HL-60 (cell line): ENCODE measurements around the gene SPINK5.

Experiments
- CTCF ChIP-seq: IDR thresholded peaks from one replicate; pipeline ENCODE4 v1.5.1; 2011; ENCODE audit warnings: low read length, control low read depth, inconsistent platforms; ENCODE audit not compliant: insufficient read depth
- GABPA ChIP-seq: IDR thresholded peaks from 2 replicates; pipeline ENCODE4 v1.6.1; 2012; ENCODE audit warnings: low read depth
- POLR2AphosphoS5 ChIP-seq: IDR thresholded peaks from 2 replicates; pipeline ENCODE4 v1.6.1; 2012; ENCODE audit warnings: low read depth
- TF ChIP-seq, protein P1 (sequence below): IDR thresholded peaks from 2 replicates; pipeline ENCODE4 v1.6.1; 2012; ENCODE audit warnings: low read depth; ENCODE audit not compliant: insufficient replicate concordance

- no peak for TF ChIP-seq GABPA
- TF ChIP-seq POLR2AphosphoS5: no peak
- TF ChIP-seq CTCF: no peak
- TF ChIP-seq, protein P1, sequence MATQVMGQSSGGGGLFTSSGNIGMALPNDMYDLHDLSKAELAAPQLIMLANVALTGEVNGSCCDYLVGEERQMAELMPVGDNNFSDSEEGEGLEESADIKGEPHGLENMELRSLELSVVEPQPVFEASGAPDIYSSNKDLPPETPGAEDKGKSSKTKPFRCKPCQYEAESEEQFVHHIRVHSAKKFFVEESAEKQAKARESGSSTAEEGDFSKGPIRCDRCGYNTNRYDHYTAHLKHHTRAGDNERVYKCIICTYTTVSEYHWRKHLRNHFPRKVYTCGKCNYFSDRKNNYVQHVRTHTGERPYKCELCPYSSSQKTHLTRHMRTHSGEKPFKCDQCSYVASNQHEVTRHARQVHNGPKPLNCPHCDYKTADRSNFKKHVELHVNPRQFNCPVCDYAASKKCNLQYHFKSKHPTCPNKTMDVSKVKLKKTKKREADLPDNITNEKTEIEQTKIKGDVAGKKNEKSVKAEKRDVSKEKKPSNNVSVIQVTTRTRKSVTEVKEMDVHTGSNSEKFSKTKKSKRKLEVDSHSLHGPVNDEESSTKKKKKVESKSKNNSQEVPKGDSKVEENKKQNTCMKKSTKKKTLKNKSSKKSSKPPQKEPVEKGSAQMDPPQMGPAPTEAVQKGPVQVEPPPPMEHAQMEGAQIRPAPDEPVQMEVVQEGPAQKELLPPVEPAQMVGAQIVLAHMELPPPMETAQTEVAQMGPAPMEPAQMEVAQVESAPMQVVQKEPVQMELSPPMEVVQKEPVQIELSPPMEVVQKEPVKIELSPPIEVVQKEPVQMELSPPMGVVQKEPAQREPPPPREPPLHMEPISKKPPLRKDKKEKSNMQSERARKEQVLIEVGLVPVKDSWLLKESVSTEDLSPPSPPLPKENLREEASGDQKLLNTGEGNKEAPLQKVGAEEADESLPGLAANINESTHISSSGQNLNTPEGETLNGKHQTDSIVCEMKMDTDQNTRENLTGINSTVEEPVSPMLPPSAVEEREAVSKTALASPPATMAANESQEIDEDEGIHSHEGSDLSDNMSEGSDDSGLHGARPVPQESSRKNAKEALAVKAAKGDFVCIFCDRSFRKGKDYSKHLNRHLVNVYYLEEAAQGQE: no peak
These were observed 89.0 kb downstream of the SPINK5 start for GRCh38 chr5:148152781-148153180.
